ENCODE results near the gene HHIPL1. TPM values are rescaled to one million over a fixed set of nuclear protein-coding genes. Genes with fewer than 3 reads are reported as not detected.

Gene HHIPL1
- total RNA-seq, result 5.3 TPM

DNA sequence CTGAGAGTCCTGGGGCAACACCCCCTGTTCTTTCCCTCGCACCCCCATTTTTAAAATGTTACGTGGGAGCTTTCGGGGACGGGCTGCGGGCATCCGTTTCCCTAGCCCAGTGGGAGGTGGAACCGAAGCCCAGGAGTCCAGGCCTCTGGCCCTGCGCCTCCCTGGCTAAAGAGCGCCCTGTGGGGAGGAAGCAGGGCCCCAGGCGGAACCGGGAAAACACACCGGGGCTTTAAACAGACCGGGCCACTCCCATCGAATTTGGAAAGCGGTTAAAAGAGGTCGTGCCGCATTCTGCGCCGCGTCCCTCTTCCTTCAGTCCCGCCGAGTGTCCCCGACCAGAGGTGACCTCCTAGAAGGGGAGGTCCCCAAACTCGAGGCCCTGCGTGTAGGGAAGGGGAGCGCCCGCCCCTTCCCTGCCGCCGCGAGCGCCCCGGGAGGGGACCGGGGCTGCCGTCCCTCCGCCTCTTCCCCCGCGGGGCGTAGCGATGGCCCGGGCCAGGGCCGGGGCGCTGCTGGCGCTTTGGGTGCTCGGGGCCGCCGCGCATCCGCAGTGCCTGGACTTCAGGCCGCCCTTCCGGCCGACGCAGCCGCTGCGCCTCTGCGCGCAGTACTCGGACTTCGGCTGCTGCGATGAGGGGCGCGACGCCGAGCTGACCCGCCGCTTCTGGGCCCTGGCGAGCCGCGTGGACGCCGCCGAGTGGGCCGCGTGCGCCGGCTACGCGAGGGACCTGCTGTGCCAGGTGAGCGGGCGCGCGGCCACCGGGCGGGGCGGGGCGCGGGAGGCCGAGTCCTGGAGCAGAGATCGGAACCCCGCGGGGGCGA, at the start of gene HHIPL1:
Gene HHIPL1 (plus strand): TSS at position 407 of the 822 bp plus-strand sequence. CDS start 79 bp downstream, at position 486.
- FAIRE-seq (no peak), DNase-seq (ENCODE audit: low spot score in 2 of 2) (peak; percentile 58 to 59)

- no peak for DNase-seq (ENCODE audit: low spot score in 2 of 2)
- FAIRE-seq, result no peak
These were observed 49.4 kb upstream of the HHIPL1 start for GRCh38 chr14:99595524-99595923.

GRCh38 chr14:99596071-99596627, 48.8 kb upstream of the HHIPL1 start:
- FAIRE-seq, result no peak
- DNase-seq (ENCODE audit: low spot score in 2 of 2), result no peak

DNA sequence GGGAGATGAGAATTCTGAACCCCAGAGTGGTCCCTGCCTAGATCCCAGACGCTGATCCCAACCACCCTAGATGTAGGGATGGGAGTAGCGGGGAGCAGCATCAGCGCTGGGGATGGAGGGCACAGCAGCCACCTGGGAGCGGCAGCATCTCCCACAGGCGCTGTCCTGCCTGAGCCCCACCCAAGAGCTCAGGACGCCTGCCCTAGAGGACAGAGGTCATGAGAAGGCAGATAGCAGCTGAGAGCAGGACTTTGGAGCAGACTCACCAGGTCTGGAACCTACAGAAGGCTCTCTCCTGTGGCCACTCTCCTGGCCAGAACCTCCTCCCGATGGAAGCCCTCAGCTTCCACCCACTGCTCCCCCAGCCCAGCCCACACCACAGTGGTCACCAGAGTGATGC, 48.2 kb upstream of the HHIPL1 start:
- DNase-seq (ENCODE audit: low spot score in 2 of 2), result no peak
- no peak for FAIRE-seq

DNA sequence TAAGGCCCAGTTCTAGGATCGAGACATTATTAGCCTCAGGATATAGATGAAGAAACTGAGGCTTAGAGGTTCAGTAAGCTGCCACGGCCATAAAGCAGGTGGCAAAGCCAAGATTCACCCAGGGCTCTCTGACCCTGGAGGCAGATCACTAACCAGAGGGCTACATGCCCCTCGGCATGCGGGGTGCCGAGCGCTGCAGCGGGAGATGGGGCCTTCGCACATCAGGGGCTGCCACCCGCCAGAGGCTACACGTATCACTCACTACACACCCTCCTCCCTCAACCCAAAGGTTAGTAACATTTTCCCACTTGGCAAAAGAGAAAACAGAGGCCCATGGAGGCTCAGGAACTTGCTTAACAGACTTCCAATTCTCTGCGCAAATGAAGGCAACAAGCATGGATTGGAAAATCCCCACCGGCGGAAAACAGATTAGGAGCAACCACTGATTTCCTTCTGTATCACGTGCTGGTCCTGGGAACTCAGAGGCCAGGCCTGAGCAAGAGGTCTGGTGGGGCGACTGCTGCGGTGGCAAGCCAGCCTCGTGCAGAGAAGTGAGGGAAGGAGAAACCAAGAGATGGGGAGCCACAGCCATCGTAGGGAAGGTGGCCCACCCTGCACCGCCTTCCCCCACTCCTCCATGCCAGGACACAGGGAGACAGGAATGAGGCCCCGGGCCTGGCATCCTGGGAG, 46.9 kb upstream of the HHIPL1 start:
- DNase-seq (ENCODE audit: low spot score in 2 of 2) (no peak), FAIRE-seq (no peak)

DNA sequence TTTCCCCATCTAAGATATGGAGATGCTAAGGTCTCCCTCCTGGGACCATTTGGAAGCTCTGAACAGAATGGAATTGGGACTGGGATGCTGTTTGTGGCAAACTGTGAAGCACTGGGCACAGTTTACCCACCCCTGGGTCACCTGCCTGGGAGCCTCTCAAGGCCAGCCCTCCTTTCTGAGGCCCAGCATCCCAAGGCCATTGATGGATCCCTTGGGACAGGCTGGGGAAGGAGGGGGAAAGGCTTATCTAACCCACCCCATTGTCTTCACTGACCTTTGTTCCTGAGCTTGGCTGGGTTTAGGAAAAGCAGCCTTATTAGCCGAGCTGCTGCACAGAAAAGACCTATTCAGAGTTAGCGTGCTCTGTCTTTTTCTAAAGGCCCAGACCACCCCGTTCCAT, 46.2 kb upstream of the HHIPL1 start:
- FAIRE-seq, result no peak
- no peak for DNase-seq (ENCODE audit: low spot score in 2 of 2)

- FAIRE-seq (no peak), DNase-seq (ENCODE audit: low spot score in 2 of 2) (no peak)
These were observed 45.5 kb upstream of the HHIPL1 start for GRCh38 chr14:99599393-99599792.

DNA sequence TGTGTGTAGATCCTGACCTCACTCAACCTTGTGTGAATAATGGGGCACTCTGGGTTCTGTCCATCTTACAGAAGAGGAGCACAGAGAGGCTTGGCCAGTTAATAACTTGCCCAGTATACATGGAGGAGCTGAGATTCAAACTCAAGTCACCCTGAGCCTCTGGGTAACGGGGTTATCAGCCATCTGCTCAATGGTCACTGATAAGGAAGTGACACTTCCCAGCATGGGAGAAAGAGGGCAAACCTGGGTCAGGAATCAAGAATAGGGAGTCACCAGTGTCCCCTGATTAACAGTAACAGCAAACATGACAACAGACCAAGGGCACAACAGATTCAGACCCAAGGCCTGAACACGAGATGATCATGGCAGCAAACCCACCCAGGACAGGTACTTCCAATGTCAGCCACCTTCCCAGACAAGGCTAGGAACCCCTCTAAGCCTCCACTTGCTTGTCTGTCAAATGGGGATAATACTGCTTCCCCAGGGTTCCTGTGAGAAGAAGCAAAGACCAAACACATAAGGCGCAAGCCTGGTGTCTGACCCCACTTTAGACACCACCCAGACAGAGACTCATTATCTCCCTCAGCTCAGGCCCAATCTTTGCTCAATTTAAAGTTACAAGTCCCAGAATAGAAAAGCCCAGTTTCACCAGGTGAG, 44.6 kb upstream of the HHIPL1 start:
- DNase-seq (ENCODE audit: low spot score in 2 of 2) (no peak), FAIRE-seq (no peak)

DNA sequence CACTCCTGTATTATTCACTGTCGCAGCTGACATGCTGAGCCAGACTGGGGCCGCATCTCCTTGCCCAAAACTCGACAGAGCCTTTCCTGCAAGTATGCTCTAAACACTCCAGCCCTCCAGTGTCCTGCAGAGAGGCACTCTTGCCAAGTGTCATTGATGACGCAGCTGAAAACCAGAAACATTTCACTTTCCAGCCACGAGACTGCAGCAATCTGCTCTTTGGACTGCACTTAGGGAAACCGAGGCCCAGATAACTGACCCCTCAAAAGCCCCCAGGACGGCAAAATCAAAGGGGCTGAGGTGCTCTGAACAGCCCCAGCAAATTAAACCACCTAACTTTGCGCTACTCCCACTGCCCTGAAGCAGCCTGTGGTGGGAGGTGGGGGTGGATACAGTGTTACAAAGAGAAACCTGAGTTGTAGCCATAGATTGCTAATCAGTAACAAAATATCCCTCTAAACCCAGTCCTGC, 43.5 kb upstream of the HHIPL1 start:
- no peak for FAIRE-seq
- no peak for DNase-seq (ENCODE audit: low spot score in 2 of 2)

- DNase-seq (ENCODE audit: low spot score in 2 of 2), result no peak
- FAIRE-seq, result no peak
These were observed 42.7 kb upstream of the HHIPL1 start for GRCh38 chr14:99602054-99602787.

DNA sequence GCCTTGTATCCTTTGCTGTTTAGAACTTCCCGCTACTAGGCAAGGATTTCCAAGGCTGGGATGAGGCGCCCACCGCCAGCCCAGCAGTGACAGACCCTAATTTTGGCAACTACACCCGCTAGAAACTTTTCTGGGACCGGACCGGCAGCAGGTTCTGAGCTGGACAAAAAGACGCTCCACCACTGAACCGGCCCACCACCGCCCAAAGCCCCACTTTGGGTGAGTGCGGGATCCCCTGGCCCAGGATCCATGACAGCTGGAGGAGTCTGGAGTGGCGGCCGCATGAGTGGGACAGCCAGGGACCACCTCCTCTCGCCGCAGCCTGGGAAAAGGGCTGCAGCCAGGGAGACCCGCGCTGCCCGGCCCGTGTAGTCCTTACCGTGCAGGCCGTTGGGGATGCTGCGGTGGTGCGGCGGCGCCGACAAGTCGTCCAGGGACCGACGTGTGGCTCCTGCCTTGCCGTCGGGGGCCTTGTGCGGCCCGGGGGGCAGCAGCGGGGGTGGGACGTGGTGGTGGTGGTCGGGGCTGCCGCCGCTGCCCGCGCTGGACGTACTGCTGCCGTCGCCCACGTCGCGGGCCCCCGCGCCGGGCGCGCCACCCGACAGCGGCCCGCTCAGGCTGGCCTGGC, 42.0 kb upstream of the HHIPL1 start:
- FAIRE-seq, result no peak
- no peak for DNase-seq (ENCODE audit: low spot score in 2 of 2)

GRCh38 chr14:99603471-99604277, 41.3 kb upstream of the HHIPL1 start, which contains the start of gene CCDC85C:
Gene CCDC85C, minus strand, starts transcription at chr14:99604207. Its CDS starts 248 bp downstream, at chr14:99603959.
- no peak for DNase-seq (ENCODE audit: low spot score in 2 of 2)
- no peak for FAIRE-seq

DNA sequence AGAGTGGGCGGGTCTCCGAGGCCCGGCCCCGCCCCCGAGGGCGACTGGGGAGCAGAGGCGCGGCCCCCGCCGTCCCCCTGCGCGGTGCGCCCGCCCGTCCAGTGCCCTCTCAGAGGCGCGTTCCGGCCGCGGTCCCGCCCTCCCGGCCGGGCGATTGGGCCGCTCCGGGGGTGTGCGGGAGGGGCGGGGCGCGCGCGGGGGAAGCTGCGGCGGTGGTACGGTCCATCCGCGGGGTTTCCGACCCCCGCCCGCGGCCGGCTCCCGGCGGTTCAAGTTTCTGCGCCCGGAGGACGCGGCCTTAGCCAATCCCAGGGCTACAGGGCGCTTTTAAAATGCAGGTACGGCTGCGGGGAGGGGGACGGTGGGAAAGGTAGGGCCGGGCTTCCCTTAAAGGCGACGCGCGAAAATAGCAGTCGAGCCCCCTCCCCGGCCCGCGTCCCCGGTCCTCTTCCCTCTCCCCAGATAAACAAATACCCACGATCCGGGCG, 40.6 kb upstream of the HHIPL1 start:
- no peak for FAIRE-seq
- peak; percentile 100 for DNase-seq (ENCODE audit: low spot score in 2 of 2)

GRCh38 chr14:99604766-99605298, 40.1 kb upstream of the HHIPL1 start:
- DNase-seq (ENCODE audit: low spot score in 2 of 2), result peak; percentile 50 to 59

GRCh38 chr14:99605299-99605961, 39.5 kb upstream of the HHIPL1 start:
- peak; percentile 64 to 74 for DNase-seq (ENCODE audit: low spot score in 2 of 2)
- no peak for FAIRE-seq

More at GRCh38 chr14:99604766-99605298, 40.1 kb upstream of the HHIPL1 start:
- no peak for FAIRE-seq

DNA sequence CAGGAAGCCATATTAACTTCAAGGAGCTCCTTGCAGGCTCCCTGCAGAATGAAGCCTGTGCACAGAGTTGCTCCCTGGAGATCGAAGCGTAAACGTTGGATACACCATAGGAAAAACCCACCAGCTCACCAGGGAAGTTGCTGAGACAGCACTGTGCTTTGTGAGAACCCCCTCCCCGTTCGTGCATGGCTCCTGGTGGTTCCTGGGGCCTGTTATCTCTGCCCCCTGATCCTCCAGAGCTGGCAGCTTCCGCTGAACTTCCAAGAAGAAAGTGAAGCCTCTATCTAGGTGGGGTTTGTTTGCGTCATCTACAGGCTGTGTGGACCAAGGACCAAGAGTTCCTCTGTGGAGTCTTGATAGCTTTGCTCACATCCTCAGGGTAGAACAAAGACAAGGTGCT, 38.6 kb upstream of the HHIPL1 start:
- DNase-seq (ENCODE audit: low spot score in 2 of 2) (no peak), FAIRE-seq (no peak)

DNA sequence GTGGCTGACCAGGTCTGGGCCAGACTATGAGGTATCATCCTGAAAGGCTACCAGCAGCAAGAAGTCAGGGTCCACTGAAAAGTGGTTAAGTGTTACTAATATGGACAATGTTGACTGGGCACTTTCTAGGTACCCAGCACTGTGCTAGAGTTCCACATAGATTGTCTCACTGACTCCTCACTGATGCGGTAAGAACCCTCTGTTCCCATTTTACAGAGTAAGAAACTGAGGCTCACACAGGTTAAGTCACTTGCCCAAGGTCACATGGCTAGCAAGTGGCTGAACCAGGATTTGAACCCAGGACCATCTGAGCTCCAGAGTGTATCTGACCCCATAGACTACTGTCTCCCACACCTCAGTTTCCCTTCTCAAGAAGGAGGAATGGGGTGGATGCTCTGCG, 36.3 kb upstream of the HHIPL1 start:
- DNase-seq (ENCODE audit: low spot score in 2 of 2) (no peak), FAIRE-seq (no peak)
